HepG2 (cell line): ENCODE results near the gene PLA2G4F. TPM values are rescaled to one million over a fixed set of nuclear protein-coding genes. Genes with fewer than 3 reads are reported as not detected.

Experiments
- ATAC-seq: fragments of 200-7000 bp; cut with Tn5 transposase; 3 replicates; pipeline ENCODE4 v1.9.1; 2020; ENCODE audit warnings: mild to moderate bottlenecking, moderate library complexity
- BruUV-seq: library from RNA; stranded (reverse); fragments of 400-500 nt; replicated peaks from 2 replicates; lab custom pipeline; 2021; lab: Mats Ljungman, UMichigan
- CTCF ChIA-PET: fragments of 300-600 bp; formaldehyde crosslinking; extraction: SDS; loops from one replicate; lab custom pipeline; 2021; ENCODE audit warnings: low total read pairs, inconsistent platforms, low intra/inter-chr PET ratio; lab: Yijun Ruan, JAX
- POLR2A ChIA-PET: fragments of 350-600 bp; sonication (Branson Sonifier 250); formaldehyde crosslinking; loops from one replicate; lab custom pipeline; 2020; ENCODE audit warnings: antibody characterized with exemption, inconsistent platforms; lab: Yijun Ruan, JAX
- DNase-seq: peaks from one replicate; pipeline ENCODE4 v3.0.0-alpha.2; 2015; ENCODE audit warnings: low spot score
- FAIRE-seq: peaks from 3 replicates; lab custom pipeline; 2011; peaks lifted over from hg19 to GRCh38; lab: Jason Lieb, UNC
- H2AFZ ChIP-seq: one replicate; pipeline ENCODE4 v1.6.1; 2011; ENCODE audit warnings: low read length, inconsistent platforms
- H3K27ac ChIP-seq: fragments of 300-600 bp; 3 replicates; pipeline ENCODE4 v1.8.0; 2011; ENCODE audit warnings: mixed run types, mild to moderate bottlenecking, mixed read lengths, low read length, inconsistent platforms; ENCODE audit not compliant: insufficient read depth; ENCODE audit errors: extremely low read length
- H3K27me3 ChIP-seq, 2 experiments: fragments of 200-600 bp in 1 of 2; 2 replicates in 1 of 2; 3 replicates in 1 of 2; pipeline versions ENCODE4 v1.6.0 to v1.8.0; 2011; ENCODE audit warnings: low read length in 2 of 2, mild to moderate bottlenecking in 2 of 2, moderate library complexity in 2 of 2, inconsistent platforms in 1 of 2; ENCODE audit not compliant: insufficient read depth in 2 of 2, control insufficient read depth in 1 of 2
- H3K36me3 ChIP-seq, 2 experiments: fragments of 200-600 bp in 1 of 2; replicated peaks in 1 of 2; 2 replicates in 1 of 2; 3 replicates in 1 of 2; pipeline versions ENCODE4 v1.5.1 to v1.8.0; 2011; ENCODE audit warnings: low read length in 2 of 2, inconsistent platforms in 1 of 2; ENCODE audit not compliant: insufficient read depth in 2 of 2, control insufficient read depth in 1 of 2
- H3K4me1 ChIP-seq: 2 replicates; pipeline ENCODE4 v1.5.1; 2012; ENCODE audit warnings: low read length, inconsistent platforms; ENCODE audit not compliant: insufficient read depth
- H3K4me2 ChIP-seq: 2 replicates; pipeline ENCODE4 v1.6.0; 2011; ENCODE audit warnings: low read depth, low read length, inconsistent platforms
- H3K4me3 ChIP-seq, 3 experiments: fragments of 200-600 bp in 1 of 3; sonication (generic), shearing (Covaris generic) in 1 of 3; replicated peaks in 1 of 3; 2 replicates each; pipeline ENCODE4 v1.5.1; 2011 to 2016; ENCODE audit warnings: low read length in 3 of 3, inconsistent platforms in 2 of 3, low read depth in 2 of 3, mild to moderate bottlenecking in 2 of 3, control low read depth in 1 of 3, mixed read lengths in 1 of 3; ENCODE audit not compliant: insufficient read depth in 1 of 3
- H3K79me2 ChIP-seq: one replicate; pipeline ENCODE4 v1.6.1; 2011; ENCODE audit warnings: low read length, inconsistent platforms; ENCODE audit not compliant: insufficient read depth
- H3K9ac ChIP-seq: 2 replicates; pipeline ENCODE4 v1.6.0; 2011; ENCODE audit warnings: mild to moderate bottlenecking, low read depth, low read length, inconsistent platforms; ENCODE audit not compliant: insufficient read depth
- H3K9me3 ChIP-seq: 2 replicates; pipeline ENCODE4 v1.5.1; 2012; ENCODE audit warnings: mild to moderate bottlenecking, low read length
- H4K20me1 ChIP-seq: 2 replicates; pipeline ENCODE4 v1.6.0; 2011; ENCODE audit warnings: inconsistent platforms, mild to moderate bottlenecking, low read length, moderate library complexity; ENCODE audit not compliant: insufficient read depth
- CBX5 ChIP-seq: sonication (generic); formaldehyde crosslinking; IDR thresholded peaks from 2 replicates; pipeline ENCODE4 v1.4.0; 2020; ENCODE audit warnings: missing genetic modification reagents, borderline replicate concordance
- CTCF ChIP-seq: sonication (generic); formaldehyde crosslinking; IDR thresholded peaks from 2 replicates; pipeline ENCODE4 v1.5.0; 2020; ENCODE audit warnings: mild to moderate bottlenecking, missing genetic modification reagents, moderate library complexity
- EED ChIP-seq: sonication (generic); formaldehyde crosslinking; IDR thresholded peaks from 2 replicates; pipeline ENCODE4 v1.5.0; 2020; ENCODE audit warnings: mild to moderate bottlenecking, missing genetic modification reagents
- FOSL2 ChIP-seq: sonication (generic); formaldehyde crosslinking; IDR thresholded peaks from 2 replicates; pipeline ENCODE4 v1.4.0; 2020; ENCODE audit warnings: missing genetic modification reagents
- KDM2A ChIP-seq: sonication (generic); formaldehyde crosslinking; IDR thresholded peaks from 2 replicates; pipeline ENCODE4 v1.4.0; 2020; ENCODE audit warnings: low read depth, missing genetic modification reagents, borderline replicate concordance
- MED1 ChIP-seq: sonication (generic); formaldehyde crosslinking; IDR thresholded peaks from 2 replicates; pipeline ENCODE4 v1.4.0; 2020; ENCODE audit warnings: missing genetic modification reagents
- MYC ChIP-seq: sonication (generic); formaldehyde crosslinking; IDR thresholded peaks from 2 replicates; pipeline ENCODE4 v1.9.0; 2021; ENCODE audit warnings: missing genetic modification reagents, borderline replicate concordance
- PATZ1 ChIP-seq: sonication (generic); formaldehyde crosslinking; IDR thresholded peaks from 2 replicates; pipeline ENCODE4 v1.4.0; 2020; ENCODE audit warnings: missing genetic modification reagents
- ZNF280D ChIP-seq: sonication (generic); formaldehyde crosslinking; IDR thresholded peaks from 2 replicates; pipeline ENCODE4 v1.5.1; 2020; ENCODE audit warnings: mild to moderate bottlenecking, missing genetic modification reagents
- ZNF564 ChIP-seq: sonication (generic); formaldehyde crosslinking; IDR thresholded peaks from 2 replicates; pipeline ENCODE4 v1.8.1; 2023; ENCODE audit warnings: mild to moderate bottlenecking, missing genetic modification reagents
- ZNF766 ChIP-seq: sonication (generic); formaldehyde crosslinking; IDR thresholded peaks from 2 replicates; pipeline ENCODE4 v1.5.0; 2020; ENCODE audit warnings: missing genetic modification reagents, borderline replicate concordance
- WGBS: methylation state at CpG from one replicate; pipeline ENCODE4 v1.1.6; 2017; ENCODE audit warnings: low lambda C conversion rate; 5-methylcytosine and 5-hydroxymethylcytosine counted together
- in situ Hi-C: cut with HindIII; loops from 2 replicates; pipeline ENCODE4 v1.10.0; 2017; ENCODE audit warnings: low pct_unique_long_range_greater_than_20kb; ENCODE audit not compliant: extremely low pct_ligation_motif_present
- intact Hi-C: fragments of 100-400 bp; cut with micrococcal nuclease; formaldehyde crosslinking; loops from one replicate; pipeline ENCODE4 v1.10.0; 2022; ENCODE audit not compliant: unreplicated experiment
- polyA plus RNA-seq, 8 experiments: library from polyadenylated mRNA; depleted of rRNA in 3 of 8; stranded (reverse) in 7 of 8; unstranded in 1 of 8; fragments of >200 nt; fragmentation: Illumina TruSeq in 4 of 8; extraction: Trizol in 4 of 8; gene quantifications; 2 replicates each; pipeline versions ENCODE4 v1.2.1 to v1.2.3, GENCODE V29; 2011 to 2016; ENCODE audit warnings: low read depth in 4 of 8, missing spikeins in 1 of 8, mixed read lengths in 1 of 8; ENCODE audit not compliant: insufficient read depth in 1 of 8
- total RNA-seq, 5 experiments: library from RNA; depleted of rRNA; stranded (reverse); fragments of >200 nt; fragmentation: Illumina TruSeq; extraction: Trizol; gene quantifications; 2 replicates each; pipeline ENCODE4 v1.2.3, GENCODE V29; 2016; ENCODE audit warnings: low read depth in 1 of 5

The PLA2G4F gene
- total and polyA plus RNA-seq, 2 of the 13 experiments (the other 11 are each of a cell fraction or from before 2014, with no cell fraction given), result 0.07 TPM; not detected in 1

- ChIA-PET POLR2A (no interaction called here), CTCF (interaction anchor here (1.2 kb wide), 1 partner anchor 144 kb away, joined by 5 read pairs; no protein-coding TSS in a partner anchor)
- BruUV-seq, result no TSS peak
- in situ Hi-C loops, result loop anchor here (5.0 kb wide), 1 partner anchor 42 kb away; the partner anchor contains the start of gene PLA2G4D
- H2AFZ ChIP-seq, result no peak overlapping the region
- H3K4me3 ChIP-seq, result no peak overlapping the region
- ATAC-seq (peak; percentile 75), FAIRE-seq (peak; percentile 42), DNase-seq (peak; percentile 52)
- H3K79me2 ChIP-seq, result no peaks in the 10 kb centered on the region
- H3K36me3 ChIP-seq, result no peaks in the 10 kb centered on the region
- H3K27ac ChIP-seq, result no peak overlapping the region
- intact Hi-C loops, result no loop called here
- 53% methylated on average over 11 of the region's 11 CpGs for WGBS
- no peak overlapping the region for H3K9ac ChIP-seq
- H3K4me2 ChIP-seq, result no peak overlapping the region
- no peaks in the 10 kb centered on the region for H4K20me1 ChIP-seq
- peaks cover 14% of the 10 kb centered on the region for H3K9me3 ChIP-seq
- H3K27me3 ChIP-seq, result 0 out of 5 replicates have a peak, but pooled peaks cover 2 to 7% of the 10 kb centered on the region in 2 experiments
- peaks cover 53% of the 10 kb centered on the region for H3K4me1 ChIP-seq
- TF ChIP-seq CTCF, result peak; percentile 92
- no peak for TF ChIP-seq ZNF766
- TF ChIP-seq FOSL2, result peak; percentile 35; the same call in 1 of the 2 replicates
- 0 out of 2 replicates have a peak, but pooled peaks have one; percentile 17 for TF ChIP-seq MED1 (CRISPR knock-in tag)
- no peak for TF ChIP-seq ZNF564 (CRISPR knock-in tag)
- peak; percentile 26; the same call in 1 of the 2 replicates for TF ChIP-seq CBX5 (CRISPR knock-in tag)
- TF ChIP-seq ZNF280D, result 0 out of 2 replicates have a peak, but pooled peaks have one; percentile 17
- peak; percentile 52; the same call in 1 of the 2 replicates for TF ChIP-seq PATZ1 (CRISPR knock-in tag)
- peak; percentile 43; the same call in 1 of the 2 replicates for TF ChIP-seq KDM2A (CRISPR knock-in tag)
- TF ChIP-seq EED (CRISPR knock-in tag), result no peak
- peak; percentile 42; the same call in 1 of the 2 replicates for TF ChIP-seq MYC (CRISPR knock-in tag)
Observed at GRCh38 chr15:42133886-42134502, 22.4 kb downstream of the PLA2G4F start.
